Activated T-cell treated with anti-CD3 and anti-CD28 coated beads, Interleukin-2, amount 50 U/mL, for 72 hours (primary cell): ENCODE measurements around the gene LPCAT4. TPM values are rescaled to one million over a fixed set of nuclear protein-coding genes. Genes with fewer than 3 reads are reported as not detected.

ENCODE experiments used
- ATAC-seq, 2 donors: fragments of 150-1000 bp; cut with Tn5 transposase; replicated peaks in 1 of 2; 2 replicates each; pipeline ENCODE4 v1.10.0; 2021; ENCODE audit warnings: moderate library complexity in 2 of 2, mild to moderate bottlenecking in 1 of 2
- DNase-seq, 2 donors: peaks; one replicate each; pipeline ENCODE4 v3.0.0; 2021 to 2022; ENCODE audit warnings: mixed read lengths in 1 of 2
- H3K27ac Mint-ChIP-seq: one replicate; pipeline ENCODE4 v1.8.0; 2022; ENCODE audit warnings: mild to moderate bottlenecking, moderate library complexity, mixed read lengths
- H3K27me3 Mint-ChIP-seq: one replicate; pipeline ENCODE4 v1.8.0; 2022; ENCODE audit warnings: low read depth, mixed read lengths
- H3K36me3 Mint-ChIP-seq, 2 donors: one replicate each; pipeline ENCODE4 v1.8.0; 2022; ENCODE audit warnings: mixed read lengths in 2 of 2, mild to moderate bottlenecking in 1 of 2; ENCODE audit not compliant: insufficient read depth in 2 of 2
- H3K4me1 Mint-ChIP-seq: one replicate; pipeline ENCODE4 v1.8.0; 2022; ENCODE audit warnings: low read depth, mixed read lengths
- H3K4me3 Mint-ChIP-seq, 2 donors: one replicate each; pipeline ENCODE4 v1.8.0; 2022; ENCODE audit warnings: mild to moderate bottlenecking in 2 of 2, mixed read lengths in 2 of 2, moderate library complexity in 2 of 2
- H3K9me3 Mint-ChIP-seq, 2 donors: one replicate each; pipeline ENCODE4 v1.8.0; 2022; ENCODE audit warnings: mixed read lengths in 2 of 2
- total RNA-seq, 2 donors: library from RNA; stranded (reverse); gene quantifications; one replicate each; pipeline ENCODE4 v1.2.3, GENCODE V29; 2022

The LPCAT4 gene
- total RNA-seq, 2 donors from 2014 or later = 33.8 to 38.3 TPM

- DNase-seq = no peak
- no peaks in the 10 kb centered on the region for H3K9me3 Mint-ChIP-seq
Observed at GRCh38 chr15:34373951-34374350, 7.0 kb upstream of the LPCAT4 start.

GRCh38 chr15:34370643-34371042 is 3.6 kb upstream of the LPCAT4 start:
- H3K27ac Mint-ChIP-seq = peak overlapping the region; percentile 15
- H3K4me3 Mint-ChIP-seq = no peak overlapping the region
- H3K27me3 Mint-ChIP-seq = no peaks in the 10 kb centered on the region
- no peaks in the 10 kb centered on the region for H3K36me3 Mint-ChIP-seq
- H3K4me1 Mint-ChIP-seq = peaks cover 29% of the 10 kb centered on the region
- DNase-seq = no peak
- no peak for ATAC-seq
- H3K9me3 Mint-ChIP-seq = no peaks in the 10 kb centered on the region

More at GRCh38 chr15:34373951-34374350, 7.0 kb upstream of the LPCAT4 start:
- ATAC-seq = no peak
- no peaks in the 10 kb centered on the region for H3K27me3 Mint-ChIP-seq
- H3K36me3 Mint-ChIP-seq = no peaks in the 10 kb centered on the region
- peaks cover 15% of the 10 kb centered on the region for H3K4me1 Mint-ChIP-seq
- H3K27ac Mint-ChIP-seq = no peak overlapping the region
- H3K4me3 Mint-ChIP-seq = no peak overlapping the region

- peaks cover 34% of the 10 kb centered on the region for H3K4me1 Mint-ChIP-seq
- no peaks in the 10 kb centered on the region for H3K9me3 Mint-ChIP-seq
- peak overlapping the region in 1 of 2 donors; percentile 3 for H3K4me3 Mint-ChIP-seq
- no peaks in the 10 kb centered on the region for H3K27me3 Mint-ChIP-seq
- peak overlapping the region; percentile 15 for H3K27ac Mint-ChIP-seq
- DNase-seq = no peak
- H3K36me3 Mint-ChIP-seq = no peaks in the 10 kb centered on the region
- ATAC-seq = no peak
Observed at GRCh38 chr15:34370129-34370528, 3.1 kb upstream of the LPCAT4 start.

GRCh38 chr15:34366271-34367065 is 528 bp downstream of the LPCAT4 start:
- H3K27me3 Mint-ChIP-seq = no peaks in the 10 kb centered on the region
- DNase-seq = peak; percentile 61 to 63
- no peak overlapping the region for H3K27ac Mint-ChIP-seq
- no peaks in the 10 kb centered on the region for H3K9me3 Mint-ChIP-seq
- H3K4me3 Mint-ChIP-seq = peak overlapping the region; percentile 96
- peaks cover 0 to 8% of the 10 kb centered on the region in 2 donors for H3K36me3 Mint-ChIP-seq
- ATAC-seq = peak; percentile 10 to 19
- peaks cover 42% of the 10 kb centered on the region for H3K4me1 Mint-ChIP-seq

- ATAC-seq (no peak), DNase-seq (no peak)
- Mint-ChIP-seq H3K36me3 (peaks cover 2 to 10% of the 10 kb centered on the region in 2 donors), H3K4me3 (peak overlapping the region; percentile 96), H3K27me3 (no peaks in the 10 kb centered on the region), H3K9me3 (no peaks in the 10 kb centered on the region), H3K4me1 (peaks cover 42% of the 10 kb centered on the region), H3K27ac (no peak overlapping the region)
Observed at GRCh38 chr15:34365836-34366235, 1.2 kb downstream of the LPCAT4 start.

DNA sequence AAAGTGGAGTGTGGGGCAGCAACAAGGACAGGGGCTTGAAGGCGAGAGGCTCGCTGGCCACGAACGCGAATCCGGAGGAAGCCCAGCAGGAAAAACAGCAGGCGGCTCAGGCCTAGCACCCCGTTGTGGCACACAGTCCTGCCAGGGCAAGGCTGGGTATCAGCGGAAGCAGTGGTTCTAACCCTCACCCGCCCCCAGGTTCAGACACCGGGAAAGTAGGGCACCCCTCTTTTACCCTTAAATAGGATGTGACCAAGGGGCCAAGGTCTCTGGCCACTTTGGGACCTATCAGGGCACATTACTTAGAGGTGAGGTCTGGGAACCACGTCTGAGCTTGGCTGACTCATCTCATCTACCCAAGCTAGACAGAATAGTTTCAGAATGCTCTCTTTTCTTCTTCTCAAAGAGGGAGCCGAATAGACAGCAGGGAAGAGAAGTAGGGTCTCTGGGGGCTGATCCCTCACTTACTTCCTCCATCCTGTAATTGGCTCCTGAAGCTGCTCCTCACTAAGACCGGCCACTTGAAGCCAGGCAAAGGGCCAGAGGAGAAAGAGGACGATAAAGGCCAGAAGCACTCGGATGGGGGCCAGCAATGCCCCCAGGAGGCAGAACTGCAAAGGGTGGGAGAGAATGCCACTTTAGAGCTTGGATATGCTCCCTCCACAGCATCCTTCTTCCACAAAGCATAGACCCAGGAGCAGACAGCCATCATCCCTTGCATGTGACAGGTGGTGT is 1.7 kb downstream of the LPCAT4 start:
- Mint-ChIP-seq H3K27ac (peak overlapping the region; percentile 56), H3K4me1 (peaks cover 39% of the 10 kb centered on the region), H3K4me3 (peak overlapping the region; percentile 96), H3K27me3 (no peaks in the 10 kb centered on the region), H3K36me3 (peaks cover 2 to 11% of the 10 kb centered on the region in 2 donors), H3K9me3 (no peaks in the 10 kb centered on the region)
- DNase-seq (peak in 1 of 2 donors; percentile 20), ATAC-seq (no peak)

GRCh38 chr15:34364041-34364440 is 3.0 kb downstream of the LPCAT4 start:
- Mint-ChIP-seq H3K27me3 (no peaks in the 10 kb centered on the region), H3K36me3 (peaks cover 2 to 13% of the 10 kb centered on the region in 2 donors), H3K27ac (no peak overlapping the region)

DNA sequence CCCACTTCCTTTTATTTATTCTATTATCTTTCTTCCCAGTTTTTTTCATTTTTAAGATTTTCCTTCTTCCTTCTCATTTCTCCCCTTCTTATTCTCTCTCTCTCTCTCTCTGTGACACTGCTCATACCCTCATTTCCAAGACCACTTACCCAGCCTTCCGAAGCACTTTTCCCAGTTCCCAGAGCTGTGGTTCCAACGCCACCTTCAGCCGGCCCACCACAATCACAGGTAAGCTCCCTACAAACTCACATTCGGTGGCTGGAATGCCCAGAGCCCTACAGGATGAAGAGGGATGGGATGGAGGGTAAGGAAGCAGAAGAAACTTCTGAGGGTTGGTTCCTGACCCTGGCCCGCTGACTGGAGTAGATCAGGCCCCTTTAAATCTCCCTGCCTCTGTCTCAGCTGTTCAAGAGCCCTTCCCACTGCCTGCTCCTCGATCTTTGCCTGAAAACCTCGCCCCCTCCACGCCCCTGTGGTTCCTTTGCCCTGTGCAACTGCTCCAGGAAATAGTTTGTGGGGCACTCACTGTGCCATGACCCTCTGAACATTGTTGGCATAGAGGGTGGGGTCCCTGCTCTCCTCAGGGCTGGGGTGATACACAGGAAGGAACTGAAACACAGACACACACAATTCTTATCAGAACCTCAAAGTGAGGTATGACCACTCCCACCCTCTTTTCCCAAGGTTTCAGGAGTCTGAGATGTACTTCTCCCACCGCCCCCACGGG is 4.8 kb downstream of the LPCAT4 start:
- H3K4me3 Mint-ChIP-seq = no peak overlapping the region
- ATAC-seq = no peak
- peaks cover 2 to 15% of the 10 kb centered on the region in 2 donors for H3K36me3 Mint-ChIP-seq
- H3K9me3 Mint-ChIP-seq = no peaks in the 10 kb centered on the region
- no peak overlapping the region for H3K27ac Mint-ChIP-seq
- H3K4me1 Mint-ChIP-seq = peaks cover 20% of the 10 kb centered on the region
- no peaks in the 10 kb centered on the region for H3K27me3 Mint-ChIP-seq
- DNase-seq = no peak

More at GRCh38 chr15:34364041-34364440, 3.0 kb downstream of the LPCAT4 start:
- Mint-ChIP-seq H3K9me3 (no peaks in the 10 kb centered on the region), H3K4me3 (no peak overlapping the region), H3K4me1 (peaks cover 28% of the 10 kb centered on the region)
- no peak for ATAC-seq
- no peak for DNase-seq

DNA sequence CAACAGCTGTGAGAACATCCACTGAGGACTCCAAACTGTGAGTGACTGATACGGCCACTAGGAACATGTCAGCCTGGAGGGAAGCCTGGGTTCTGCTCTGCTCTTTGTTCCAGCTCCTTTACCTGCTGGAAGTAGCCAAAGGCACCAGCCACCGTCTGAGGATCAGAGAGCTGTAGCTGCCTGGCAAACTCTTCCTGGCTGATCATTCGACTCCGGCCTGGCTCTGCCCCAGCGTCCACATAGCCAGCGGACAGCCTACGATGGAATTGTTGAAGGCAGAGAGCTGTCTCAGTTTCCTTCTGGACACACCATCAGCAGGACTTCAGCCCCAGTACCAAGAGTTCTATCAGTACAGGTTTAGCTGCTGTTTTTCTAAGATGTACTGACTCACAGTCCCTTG is 5.7 kb downstream of the LPCAT4 start:
- ATAC-seq = no peak
- Mint-ChIP-seq H3K27ac (peak overlapping the region; percentile 10), H3K36me3 (peaks cover 2 to 15% of the 10 kb centered on the region in 2 donors), H3K27me3 (no peaks in the 10 kb centered on the region), H3K4me1 (peaks cover 19% of the 10 kb centered on the region), H3K9me3 (no peaks in the 10 kb centered on the region), H3K4me3 (no peak overlapping the region)
- DNase-seq = no peak

DNA sequence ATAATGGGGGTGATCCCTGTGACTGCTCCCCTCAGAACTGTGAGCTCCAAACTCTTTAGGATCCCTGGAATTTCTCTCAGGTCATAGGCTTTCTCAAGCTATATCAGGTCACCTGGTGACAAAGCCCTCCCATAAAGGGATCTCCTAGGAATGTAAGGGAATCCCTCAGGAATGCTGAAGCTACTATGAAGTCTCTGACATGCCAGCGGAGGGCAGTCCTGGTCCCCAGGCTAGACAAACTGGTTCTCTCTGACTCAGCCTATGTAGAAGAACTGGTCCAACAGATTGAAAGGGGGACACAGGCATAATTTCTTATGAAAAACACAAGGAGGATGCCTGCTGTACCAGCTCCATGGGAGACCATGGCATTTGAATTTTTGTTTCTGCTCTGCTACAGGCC is 6.7 kb downstream of the LPCAT4 start:
- Mint-ChIP-seq H3K27me3 (no peaks in the 10 kb centered on the region), H3K36me3 (peaks cover 2 to 15% of the 10 kb centered on the region in 2 donors), H3K27ac (no peak overlapping the region), H3K9me3 (no peaks in the 10 kb centered on the region), H3K4me3 (no peak overlapping the region), H3K4me1 (peaks cover 13% of the 10 kb centered on the region)
- ATAC-seq (no peak), DNase-seq (no peak)

GRCh38 chr15:34359416-34359815 is 7.6 kb downstream of the LPCAT4 start:
- no peaks in the 10 kb centered on the region for H3K27me3 Mint-ChIP-seq
- peaks cover 2 to 14% of the 10 kb centered on the region in 2 donors for H3K36me3 Mint-ChIP-seq
- DNase-seq (no peak), ATAC-seq (no peak)
- peaks cover 8% of the 10 kb centered on the region for H3K4me1 Mint-ChIP-seq
- H3K27ac Mint-ChIP-seq = no peak overlapping the region
- no peak overlapping the region for H3K4me3 Mint-ChIP-seq
- no peaks in the 10 kb centered on the region for H3K9me3 Mint-ChIP-seq

DNA sequence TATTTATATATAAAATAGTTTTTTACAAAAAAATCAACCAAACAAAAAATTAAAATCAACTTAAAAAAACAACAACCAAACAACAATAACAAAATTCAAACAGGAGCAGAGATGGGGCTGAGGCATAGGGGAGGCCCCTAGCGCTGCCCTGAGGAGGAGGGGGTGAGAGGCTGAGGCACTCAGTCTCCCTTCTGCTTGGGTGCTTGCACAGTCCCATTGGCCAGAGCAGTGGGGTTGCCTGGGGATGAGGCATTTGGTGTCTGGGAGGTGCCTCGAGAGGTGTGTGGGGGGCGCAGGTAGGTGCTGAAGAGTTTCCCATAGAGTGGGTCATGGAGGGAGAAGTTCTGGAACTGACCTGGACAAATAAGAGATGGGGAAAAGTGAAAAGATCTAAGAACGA is 8.0 kb downstream of the LPCAT4 start:
- Mint-ChIP-seq H3K36me3 (peaks cover 2 to 14% of the 10 kb centered on the region in 2 donors), H3K4me1 (peaks cover 7% of the 10 kb centered on the region)
- ATAC-seq = no peak

GRCh38 chr15:34358367-34358766 is 8.6 kb downstream of the LPCAT4 start:
- Mint-ChIP-seq H3K4me3 (no peak overlapping the region), H3K9me3 (no peaks in the 10 kb centered on the region), H3K36me3 (peaks cover 2 to 14% of the 10 kb centered on the region in 2 donors), H3K4me1 (peaks cover 7% of the 10 kb centered on the region), H3K27ac (no peak overlapping the region), H3K27me3 (no peaks in the 10 kb centered on the region)
- ATAC-seq = no peak
- DNase-seq = no peak

More for the DNA sequence above, 8.0 kb downstream of the LPCAT4 start:
- Mint-ChIP-seq H3K27ac (no peak overlapping the region), H3K9me3 (no peaks in the 10 kb centered on the region), H3K27me3 (no peaks in the 10 kb centered on the region), H3K4me3 (no peak overlapping the region)
- no peak for DNase-seq
